ENCODE measurements around the gene MAP4K4.

MAP4K4 gene

DNA sequence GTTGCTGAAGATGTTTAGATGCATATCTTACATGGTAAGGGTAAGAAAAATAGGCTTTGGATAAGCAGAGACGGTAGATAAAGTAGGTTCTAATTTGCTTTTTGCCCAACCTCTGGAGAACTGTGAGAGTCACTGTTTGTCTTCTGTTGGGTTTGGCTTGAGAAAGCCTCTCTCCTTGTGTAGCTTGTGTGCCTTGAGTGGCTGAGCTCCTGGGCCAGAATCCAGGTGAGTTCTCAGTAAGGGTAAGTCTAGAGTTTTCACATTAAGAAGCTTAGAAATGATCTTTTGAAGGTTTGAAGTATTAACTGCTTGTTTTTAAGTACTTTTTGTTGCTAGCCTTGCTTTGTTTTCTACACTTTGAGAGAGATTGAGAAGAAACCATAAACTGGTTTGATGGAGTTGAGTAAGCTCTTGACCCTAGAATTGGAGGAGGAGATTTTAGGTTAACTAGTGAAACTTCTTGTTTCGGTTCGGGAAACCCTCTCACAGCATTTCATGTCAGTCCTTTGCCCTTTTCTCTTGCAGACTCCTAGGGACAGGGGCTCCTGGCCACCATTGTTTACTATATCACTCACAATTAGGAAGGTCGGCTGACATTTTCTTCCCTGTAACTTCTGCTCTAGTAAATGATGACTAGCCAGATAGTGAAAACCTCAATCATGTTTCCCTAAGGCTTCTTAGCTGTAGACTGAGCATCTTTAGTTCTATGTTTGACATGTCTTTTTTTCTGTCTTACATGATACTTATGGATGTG lies 26.0 kb downstream of the MAP4K4 start:
- DNase-seq (ENCODE audit: low read depth): no peak

- DNase-seq (ENCODE audit: low read depth): no peak
These were observed 26.6 kb downstream of the MAP4K4 start for GRCh38 chr2:101724125-101724474.

GRCh38 chr2:101725038-101725437 lies 27.5 kb downstream of the MAP4K4 start:
- no peak for DNase-seq (ENCODE audit: low read depth)

- DNase-seq (ENCODE audit: low read depth): no peak
These were observed 28.1 kb downstream of the MAP4K4 start for GRCh38 chr2:101725515-101726192.

GRCh38 chr2:101728865-101729264 lies 31.4 kb downstream of the MAP4K4 start:
- no peak for DNase-seq (ENCODE audit: low read depth)

DNA sequence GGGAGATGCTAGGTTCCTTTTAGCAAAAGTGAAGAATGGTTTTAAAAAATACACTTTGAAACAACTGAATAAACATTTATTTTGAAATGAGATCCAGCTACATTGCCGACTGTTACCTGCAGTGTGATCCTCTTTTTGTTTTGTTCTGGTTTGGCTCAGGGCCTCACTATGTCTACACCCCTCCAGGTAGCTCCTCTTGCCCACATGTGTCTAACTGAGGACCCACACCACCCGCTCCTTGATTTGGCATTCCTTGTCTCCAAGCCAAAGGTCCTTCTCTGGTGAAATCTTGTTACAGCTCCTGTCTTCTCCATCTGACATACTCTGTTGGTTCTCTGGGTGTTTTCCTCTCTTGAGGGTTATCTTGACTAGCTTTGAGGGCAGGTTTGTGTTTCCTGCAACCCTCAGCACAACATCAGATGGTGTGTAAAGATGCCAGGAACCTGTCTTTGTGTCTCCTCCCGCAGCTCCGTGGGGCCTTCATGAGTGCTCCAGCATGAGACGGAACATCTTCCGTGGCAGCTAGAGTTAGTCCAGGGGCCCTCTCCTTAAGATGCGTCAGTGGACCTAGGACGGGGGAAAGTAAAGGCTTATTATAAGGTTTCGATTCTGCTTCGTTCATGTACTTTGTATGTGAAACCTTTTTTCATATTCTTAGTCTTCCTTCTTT lies 32.1 kb downstream of the MAP4K4 start:
- DNase-seq (ENCODE audit: low read depth): no peak

DNA sequence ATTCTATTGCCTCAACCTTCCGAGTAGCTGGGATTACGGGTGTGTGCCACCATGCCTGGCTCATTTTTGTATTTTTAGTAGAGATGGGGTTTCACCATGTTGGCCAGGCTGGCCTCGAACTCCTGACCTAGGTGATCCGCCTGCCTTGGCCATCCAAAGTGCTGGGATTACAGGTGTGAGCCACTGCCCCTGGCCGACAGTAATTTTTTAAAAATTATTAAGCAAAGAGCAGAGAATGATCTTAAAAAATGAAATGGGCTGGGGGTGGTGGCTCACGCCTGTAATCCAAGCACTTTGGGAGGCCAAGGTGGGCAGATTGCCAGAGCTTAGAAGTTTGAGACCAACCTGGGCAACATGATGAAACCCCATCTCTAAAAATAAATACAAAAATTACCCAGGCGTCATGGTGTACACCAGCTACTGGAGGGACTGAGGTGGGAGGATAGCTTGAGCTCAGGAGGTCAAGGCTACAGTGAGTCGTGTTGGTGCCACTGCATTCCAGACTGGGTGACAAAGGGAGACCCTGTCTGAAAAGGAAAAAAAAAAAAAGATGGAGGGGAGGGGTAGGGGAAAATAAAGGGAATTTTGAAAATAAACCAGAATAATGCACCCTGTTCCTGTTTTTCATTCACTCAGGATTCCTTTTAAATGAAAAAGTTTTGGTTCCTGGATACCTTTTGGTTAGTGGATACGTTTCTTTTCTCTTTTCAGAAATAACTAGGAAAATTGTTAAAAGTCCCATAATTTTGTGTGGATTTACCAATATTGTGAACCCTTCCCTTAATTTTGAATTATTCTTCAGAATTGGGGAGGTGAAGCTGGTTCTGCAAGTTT lies 33.9 kb downstream of the MAP4K4 start:
- DNase-seq (ENCODE audit: low read depth): no peak

- no peak for DNase-seq (ENCODE audit: low read depth)
These were observed 34.7 kb downstream of the MAP4K4 start for GRCh38 chr2:101732199-101732598.

GRCh38 chr2:101732773-101733256 lies 35.3 kb downstream of the MAP4K4 start:
- DNase-seq (ENCODE audit: low read depth): no peak

DNA sequence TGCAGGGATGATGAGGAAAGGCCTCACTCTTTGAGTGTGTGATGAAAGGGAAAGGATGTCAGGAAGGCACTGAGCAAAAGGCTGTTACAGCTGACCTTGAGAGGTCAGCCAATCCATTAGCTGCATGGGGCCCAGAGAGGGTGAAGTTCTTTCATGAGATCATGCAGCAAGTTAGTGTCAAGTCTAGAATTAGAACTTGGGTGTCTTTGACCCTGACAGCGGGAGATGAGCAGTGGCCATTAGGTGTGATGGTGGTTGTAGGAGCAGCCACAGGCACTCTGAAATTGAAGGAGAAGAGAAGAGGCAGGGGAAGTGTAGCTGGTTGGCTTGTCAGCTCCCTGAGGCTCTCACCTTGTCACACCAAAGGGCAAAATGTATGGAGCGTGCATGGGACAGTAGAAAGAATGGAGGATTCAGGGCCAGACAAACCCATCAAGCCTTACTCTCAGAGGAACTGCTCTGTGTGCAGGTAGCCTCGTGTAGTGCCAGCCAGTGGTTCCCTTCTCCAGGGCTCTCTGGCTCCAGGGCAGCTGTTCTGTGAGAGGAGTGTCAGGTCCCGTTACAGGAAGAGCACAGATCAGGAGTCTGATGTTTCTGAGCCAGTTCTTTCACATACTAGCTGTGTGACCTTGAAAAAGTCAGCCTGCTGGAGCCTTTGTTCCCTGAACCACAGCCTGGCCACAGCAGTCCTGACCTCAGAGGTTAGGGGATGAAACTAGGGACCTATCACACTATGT lies 35.9 kb downstream of the MAP4K4 start:
- DNase-seq (ENCODE audit: low read depth): no peak

GRCh38 chr2:101734505-101735165 lies 37.1 kb downstream of the MAP4K4 start:
- DNase-seq (ENCODE audit: low read depth): no peak

DNA sequence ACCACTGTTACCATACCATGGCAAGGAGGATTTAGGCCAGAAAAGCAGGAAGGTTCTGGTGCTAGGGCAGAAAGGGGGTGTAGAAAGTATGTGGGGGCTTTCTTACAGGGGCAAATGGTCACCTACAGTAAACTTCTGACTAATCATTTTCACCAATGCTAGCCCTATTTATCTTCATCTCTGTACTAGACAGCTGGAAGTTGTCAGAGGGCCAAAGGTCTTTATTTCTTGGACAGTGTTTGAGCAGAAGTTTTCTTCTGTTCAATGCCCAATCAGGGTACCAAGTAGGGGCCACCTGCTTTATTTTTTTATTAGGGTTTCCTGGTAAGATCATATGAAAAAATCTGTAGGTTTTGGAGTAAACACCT lies 37.6 kb downstream of the MAP4K4 start:
- no peak for DNase-seq (ENCODE audit: low read depth)

DNA sequence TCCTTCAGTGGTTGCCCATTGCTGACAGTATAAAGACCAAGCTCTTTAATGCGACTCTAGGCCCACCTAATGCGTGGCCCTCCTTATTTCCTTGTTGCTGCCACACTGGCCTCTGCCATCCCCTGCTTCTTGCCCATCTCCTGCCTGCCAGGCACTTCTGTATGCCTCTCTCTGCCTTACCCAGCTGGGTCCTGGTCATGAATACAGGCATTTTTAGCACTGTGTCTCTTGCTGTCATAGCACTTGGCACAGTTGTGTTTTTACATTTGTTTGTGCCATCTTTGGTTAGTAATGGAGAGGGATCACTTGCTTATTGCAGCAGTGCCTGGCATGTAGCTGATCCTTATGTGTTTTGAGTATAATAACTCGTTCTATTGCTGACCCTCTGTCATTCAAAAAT lies 38.7 kb downstream of the MAP4K4 start:
- no peak for DNase-seq (ENCODE audit: low read depth)

- no peak for DNase-seq (ENCODE audit: low read depth)
These were observed 39.4 kb downstream of the MAP4K4 start for GRCh38 chr2:101736861-101737291.

DNA sequence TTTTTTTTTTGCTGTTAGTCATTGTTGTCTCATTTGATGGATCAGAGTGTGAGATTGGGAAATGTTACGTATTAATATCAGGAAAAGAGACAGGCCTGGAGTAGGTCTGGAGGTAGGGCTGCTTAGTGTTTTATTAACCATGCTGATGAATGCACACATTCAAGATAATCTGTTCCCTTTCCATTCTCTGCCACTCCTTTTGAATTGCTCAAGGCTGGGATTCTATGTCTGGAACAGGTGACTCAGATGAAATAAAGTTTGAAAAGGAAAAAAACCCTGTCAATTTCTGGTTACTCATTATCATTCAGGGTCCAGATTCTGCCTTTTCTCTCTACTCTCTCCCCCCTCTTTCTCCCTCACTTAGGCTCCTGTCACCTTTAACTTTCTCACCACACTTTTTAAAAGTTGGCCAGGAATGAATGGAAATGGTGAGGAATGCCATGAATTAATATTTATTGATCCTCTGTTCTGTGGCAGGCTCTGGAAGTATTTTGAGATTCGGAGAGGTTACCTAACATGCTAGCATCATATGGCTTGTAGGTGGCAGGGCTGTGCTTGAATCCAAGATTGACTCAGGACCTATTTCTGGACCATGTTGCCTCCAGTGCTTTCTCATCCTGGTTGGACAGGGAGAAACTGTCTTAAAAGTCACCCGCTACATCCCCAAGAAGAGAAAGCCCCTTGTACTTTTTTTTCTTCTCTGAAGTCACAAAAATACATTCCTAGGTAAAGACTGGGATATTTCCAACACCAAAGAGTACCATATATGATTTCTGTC lies 40.2 kb downstream of the MAP4K4 start:
- no peak for DNase-seq (ENCODE audit: low read depth)

GRCh38 chr2:101738649-101739048 lies 41.1 kb downstream of the MAP4K4 start:
- no peak for DNase-seq (ENCODE audit: low read depth)

GRCh38 chr2:101740555-101740964 lies 43.1 kb downstream of the MAP4K4 start:
- no peak for DNase-seq (ENCODE audit: low read depth)

- no peak for DNase-seq (ENCODE audit: low read depth)
These were observed 44.4 kb downstream of the MAP4K4 start for GRCh38 chr2:101741775-101742520.

DNA sequence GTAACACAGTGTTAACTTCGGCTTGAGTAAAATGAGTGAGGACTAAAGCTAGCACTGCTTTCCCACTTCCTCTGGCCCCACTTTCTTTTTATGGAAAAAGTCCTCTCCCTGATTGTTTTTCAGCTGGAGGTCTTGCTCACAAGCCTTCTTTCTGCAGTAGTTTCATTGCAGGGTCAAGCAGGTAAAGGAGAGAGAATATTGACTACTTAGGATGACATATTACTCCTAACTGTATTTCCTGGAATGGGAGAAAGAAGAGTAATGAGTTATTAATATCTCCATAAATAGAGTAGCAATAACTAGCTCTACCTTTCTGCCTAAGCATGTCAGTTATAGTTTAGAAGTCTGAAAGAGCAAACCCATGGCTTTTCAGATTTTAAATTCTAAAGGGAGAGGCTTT lies 45.0 kb downstream of the MAP4K4 start:
- DNase-seq (ENCODE audit: low read depth): no peak

Data from T-helper 22 cell (primary cell).